ENCODE data around the gene GDF10. TPM values are rescaled to one million over a fixed set of nuclear protein-coding genes. Genes with fewer than 3 reads are reported as not detected.

The GDF10 gene
- total and polyA plus RNA-seq, 2 of the 13 experiments (the other 11 are each of a cell fraction or from before 2014, with no cell fraction given) = 0.03 TPM; not detected in 1

DNA sequence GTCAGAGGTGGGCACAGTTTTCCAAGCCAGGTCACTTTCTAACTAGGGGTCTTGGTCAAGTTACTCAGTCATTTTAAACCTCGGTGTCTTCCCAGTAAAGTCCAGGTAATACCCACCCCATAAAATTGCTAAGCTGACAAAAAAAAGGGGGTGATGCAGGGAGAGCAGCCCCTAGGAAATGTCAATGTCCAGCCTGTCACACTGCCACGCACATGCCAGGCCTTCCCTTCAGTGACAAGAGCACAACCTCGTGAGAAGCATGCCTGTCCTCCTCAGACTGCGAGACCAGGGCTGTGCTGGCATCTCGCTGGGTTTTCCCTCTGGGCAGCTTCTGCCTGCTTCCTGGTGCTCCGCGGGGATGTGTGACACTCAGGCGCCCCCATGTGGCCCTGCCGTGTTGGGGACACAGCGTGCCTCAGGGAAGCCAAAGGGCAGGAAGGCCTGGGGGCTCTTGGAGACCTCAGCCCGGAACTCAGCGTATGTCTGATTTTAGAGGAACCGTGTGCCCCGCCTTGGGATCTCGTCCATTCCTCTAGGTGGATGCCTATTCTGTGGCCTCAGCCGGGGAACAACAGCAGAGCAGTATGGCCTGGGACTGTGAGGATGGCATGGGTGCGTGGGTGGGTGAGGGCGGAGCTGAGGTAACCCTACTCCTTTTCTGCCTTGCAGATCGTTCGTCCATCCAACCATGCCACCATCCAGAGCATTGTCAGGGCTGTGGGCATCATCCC is 12.1 kb downstream of the GDF10 start (continued):
- TF ChIP-seq RORA (CRISPR knock-in tag; IDR thresholded peaks at IDR 0.05) (no peak), HMG20A (CRISPR knock-in tag; IDR thresholded peaks at IDR 0.05; ENCODE audit: borderline replicate concordance) (no peak), ZNF816 (CRISPR knock-in tag; IDR thresholded peaks at IDR 0.05; ENCODE audit: borderline replicate concordance) (no peak), ZNF556 (CRISPR knock-in tag; IDR thresholded peaks at IDR 0.05; ENCODE audit: borderline replicate concordance) (no peak), ZNF839 (CRISPR knock-in tag; IDR thresholded peaks at IDR 0.05; ENCODE audit: borderline replicate concordance) (no peak), ZSCAN31 (CRISPR knock-in tag; IDR thresholded peaks at IDR 0.05; ENCODE audit: low read depth) (no peak), ZMYM4 (CRISPR knock-in tag; IDR thresholded peaks at IDR 0.05) (no peak), REL (CRISPR knock-in tag; conservative IDR thresholded peaks at IDR 0.05) (no peak), CENPT (CRISPR knock-in tag; IDR thresholded peaks at IDR 0.05; ENCODE audit: low read depth) (no peak), ZKSCAN8 (CRISPR knock-in tag; IDR thresholded peaks at IDR 0.05; ENCODE audit: borderline replicate concordance) (no peak), SAP130 (CRISPR knock-in tag; IDR thresholded peaks at IDR 0.05; ENCODE audit: low read depth) (no peak), ELF3 (CRISPR knock-in tag; IDR thresholded peaks at IDR 0.05) (peak; percentile 82), ZNF367 (CRISPR knock-in tag; IDR thresholded peaks at IDR 0.05; ENCODE audit: borderline replicate concordance) (no peak), DPF2 (CRISPR knock-in tag; IDR thresholded peaks at IDR 0.05; ENCODE audit: borderline replicate concordance, low read depth) (no peak), HNRNPLL (IDR thresholded peaks at IDR 0.05; ENCODE audit: low read depth, low read length, poor library complexity, severe bottlenecking) (no peak)
- TF ChIP-seq, protein P1, sequence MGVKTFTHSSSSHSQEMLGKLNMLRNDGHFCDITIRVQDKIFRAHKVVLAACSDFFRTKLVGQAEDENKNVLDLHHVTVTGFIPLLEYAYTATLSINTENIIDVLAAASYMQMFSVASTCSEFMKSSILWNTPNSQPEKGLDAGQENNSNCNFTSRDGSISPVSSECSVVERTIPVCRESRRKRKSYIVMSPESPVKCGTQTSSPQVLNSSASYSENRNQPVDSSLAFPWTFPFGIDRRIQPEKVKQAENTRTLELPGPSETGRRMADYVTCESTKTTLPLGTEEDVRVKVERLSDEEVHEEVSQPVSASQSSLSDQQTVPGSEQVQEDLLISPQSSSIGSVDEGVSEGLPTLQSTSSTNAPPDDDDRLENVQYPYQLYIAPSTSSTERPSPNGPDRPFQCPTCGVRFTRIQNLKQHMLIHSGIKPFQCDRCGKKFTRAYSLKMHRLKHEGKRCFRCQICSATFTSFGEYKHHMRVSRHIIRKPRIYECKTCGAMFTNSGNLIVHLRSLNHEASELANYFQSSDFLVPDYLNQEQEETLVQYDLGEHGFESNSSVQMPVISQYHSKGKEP (CRISPR knock-in tag; IDR thresholded peaks at IDR 0.05) = no peak
- TF ChIP-seq, protein P2, sequence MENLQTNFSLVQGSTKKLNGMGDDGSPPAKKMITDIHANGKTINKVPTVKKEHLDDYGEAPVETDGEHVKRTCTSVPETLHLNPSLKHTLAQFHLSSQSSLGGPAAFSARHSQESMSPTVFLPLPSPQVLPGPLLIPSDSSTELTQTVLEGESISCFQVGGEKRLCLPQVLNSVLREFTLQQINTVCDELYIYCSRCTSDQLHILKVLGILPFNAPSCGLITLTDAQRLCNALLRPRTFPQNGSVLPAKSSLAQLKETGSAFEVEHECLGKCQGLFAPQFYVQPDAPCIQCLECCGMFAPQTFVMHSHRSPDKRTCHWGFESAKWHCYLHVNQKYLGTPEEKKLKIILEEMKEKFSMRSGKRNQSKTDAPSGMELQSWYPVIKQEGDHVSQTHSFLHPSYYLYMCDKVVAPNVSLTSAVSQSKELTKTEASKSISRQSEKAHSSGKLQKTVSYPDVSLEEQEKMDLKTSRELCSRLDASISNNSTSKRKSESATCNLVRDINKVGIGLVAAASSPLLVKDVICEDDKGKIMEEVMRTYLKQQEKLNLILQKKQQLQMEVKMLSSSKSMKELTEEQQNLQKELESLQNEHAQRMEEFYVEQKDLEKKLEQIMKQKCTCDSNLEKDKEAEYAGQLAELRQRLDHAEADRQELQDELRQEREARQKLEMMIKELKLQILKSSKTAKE (CRISPR knock-in tag; IDR thresholded peaks at IDR 0.05; ENCODE audit: borderline replicate concordance) = no peak
- TF ChIP-seq, protein P3, sequence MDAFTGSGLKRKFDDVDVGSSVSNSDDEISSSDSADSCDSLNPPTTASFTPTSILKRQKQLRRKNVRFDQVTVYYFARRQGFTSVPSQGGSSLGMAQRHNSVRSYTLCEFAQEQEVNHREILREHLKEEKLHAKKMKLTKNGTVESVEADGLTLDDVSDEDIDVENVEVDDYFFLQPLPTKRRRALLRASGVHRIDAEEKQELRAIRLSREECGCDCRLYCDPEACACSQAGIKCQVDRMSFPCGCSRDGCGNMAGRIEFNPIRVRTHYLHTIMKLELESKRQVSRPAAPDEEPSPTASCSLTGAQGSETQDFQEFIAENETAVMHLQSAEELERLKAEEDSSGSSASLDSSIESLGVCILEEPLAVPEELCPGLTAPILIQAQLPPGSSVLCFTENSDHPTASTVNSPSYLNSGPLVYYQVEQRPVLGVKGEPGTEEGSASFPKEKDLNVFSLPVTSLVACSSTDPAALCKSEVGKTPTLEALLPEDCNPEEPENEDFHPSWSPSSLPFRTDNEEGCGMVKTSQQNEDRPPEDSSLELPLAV (CRISPR knock-in tag; conservative IDR thresholded peaks at IDR 0.05; ENCODE audit: low read depth) = no peak
- TF ChIP-seq, protein P4, sequence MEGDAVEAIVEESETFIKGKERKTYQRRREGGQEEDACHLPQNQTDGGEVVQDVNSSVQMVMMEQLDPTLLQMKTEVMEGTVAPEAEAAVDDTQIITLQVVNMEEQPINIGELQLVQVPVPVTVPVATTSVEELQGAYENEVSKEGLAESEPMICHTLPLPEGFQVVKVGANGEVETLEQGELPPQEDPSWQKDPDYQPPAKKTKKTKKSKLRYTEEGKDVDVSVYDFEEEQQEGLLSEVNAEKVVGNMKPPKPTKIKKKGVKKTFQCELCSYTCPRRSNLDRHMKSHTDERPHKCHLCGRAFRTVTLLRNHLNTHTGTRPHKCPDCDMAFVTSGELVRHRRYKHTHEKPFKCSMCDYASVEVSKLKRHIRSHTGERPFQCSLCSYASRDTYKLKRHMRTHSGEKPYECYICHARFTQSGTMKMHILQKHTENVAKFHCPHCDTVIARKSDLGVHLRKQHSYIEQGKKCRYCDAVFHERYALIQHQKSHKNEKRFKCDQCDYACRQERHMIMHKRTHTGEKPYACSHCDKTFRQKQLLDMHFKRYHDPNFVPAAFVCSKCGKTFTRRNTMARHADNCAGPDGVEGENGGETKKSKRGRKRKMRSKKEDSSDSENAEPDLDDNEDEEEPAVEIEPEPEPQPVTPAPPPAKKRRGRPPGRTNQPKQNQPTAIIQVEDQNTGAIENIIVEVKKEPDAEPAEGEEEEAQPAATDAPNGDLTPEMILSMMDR (CRISPR knock-in tag; IDR thresholded peaks at IDR 0.05) = peak; percentile 95
- TF ChIP-seq, protein P5, sequence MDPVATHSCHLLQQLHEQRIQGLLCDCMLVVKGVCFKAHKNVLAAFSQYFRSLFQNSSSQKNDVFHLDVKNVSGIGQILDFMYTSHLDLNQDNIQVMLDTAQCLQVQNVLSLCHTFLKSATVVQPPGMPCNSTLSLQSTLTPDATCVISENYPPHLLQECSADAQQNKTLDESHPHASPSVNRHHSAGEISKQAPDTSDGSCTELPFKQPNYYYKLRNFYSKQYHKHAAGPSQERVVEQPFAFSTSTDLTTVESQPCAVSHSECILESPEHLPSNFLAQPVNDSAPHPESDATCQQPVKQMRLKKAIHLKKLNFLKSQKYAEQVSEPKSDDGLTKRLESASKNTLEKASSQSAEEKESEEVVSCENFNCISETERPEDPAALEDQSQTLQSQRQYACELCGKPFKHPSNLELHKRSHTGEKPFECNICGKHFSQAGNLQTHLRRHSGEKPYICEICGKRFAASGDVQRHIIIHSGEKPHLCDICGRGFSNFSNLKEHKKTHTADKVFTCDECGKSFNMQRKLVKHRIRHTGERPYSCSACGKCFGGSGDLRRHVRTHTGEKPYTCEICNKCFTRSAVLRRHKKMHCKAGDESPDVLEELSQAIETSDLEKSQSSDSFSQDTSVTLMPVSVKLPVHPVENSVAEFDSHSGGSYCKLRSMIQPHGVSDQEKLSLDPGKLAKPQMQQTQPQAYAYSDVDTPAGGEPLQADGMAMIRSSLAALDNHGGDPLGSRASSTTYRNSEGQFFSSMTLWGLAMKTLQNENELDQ (CRISPR knock-in tag; IDR thresholded peaks at IDR 0.05; ENCODE audit: borderline replicate concordance) = no peak

All from HepG2 (cell line).